H1 (cell line): ENCODE data around the gene RFX3. TPM values are rescaled to one million over a fixed set of nuclear protein-coding genes. Genes with fewer than 3 reads are reported as not detected.

ENCODE experiments used
- CTCF ChIA-PET: fragments of 300-600 bp; sonication (Branson Sonifier 250); formaldehyde crosslinking; loops from one replicate; lab custom pipeline; 2021; ENCODE audit not compliant: partially characterized antibody; lab: Charles Lee
- POLR2A ChIA-PET: fragments of 300-600 bp; sonication (Branson Sonifier 250); formaldehyde crosslinking; loops from one replicate; lab custom pipeline; 2021; ENCODE audit warnings: inconsistent platforms; ENCODE audit not compliant: partially characterized antibody; lab: Charles Lee
- DNase-seq, 2 experiments: peaks; one replicate each; pipeline versions ENCODE4 v3.0.0 to v3.0.0-alpha.2; 2010 to 2022; ENCODE audit warnings: low spot score in 2 of 2, low read depth in 1 of 2, mixed read lengths in 1 of 2
- FAIRE-seq: peaks from 2 replicates; lab custom pipeline; 2011; peaks lifted over from hg19 to GRCh38; lab: Jason Lieb, UNC
- H2AFZ ChIP-seq: 2 replicates; pipeline ENCODE4 v1.8.1; 2012; ENCODE audit warnings: low read length, inconsistent platforms
- H2AK5ac ChIP-seq: 2 replicates; pipeline ENCODE4 v1.6.1; 2013; ENCODE audit warnings: low read depth, low read length
- H2BK120ac ChIP-seq: replicated peaks from 2 replicates; pipeline ENCODE3; 2013; ENCODE audit warnings: low read depth, low read length, inconsistent platforms
- H2BK12ac ChIP-seq: 2 replicates; pipeline ENCODE4 v1.6.1; 2013; ENCODE audit warnings: low read depth, low read length
- H2BK15ac ChIP-seq: 2 replicates; pipeline ENCODE4 v1.6.1; 2013; ENCODE audit warnings: low read length
- H2BK20ac ChIP-seq: 2 replicates; pipeline ENCODE4 v1.6.1; 2013; ENCODE audit warnings: low read length
- H2BK5ac ChIP-seq: 2 replicates; pipeline ENCODE4 v1.6.1; 2013; ENCODE audit warnings: low read depth, low read length
- H3K14ac ChIP-seq: 2 replicates; pipeline ENCODE4 v1.6.1; 2013; ENCODE audit warnings: inconsistent platforms; ENCODE audit not compliant: insufficient read length
- H3K18ac ChIP-seq: 2 replicates; pipeline ENCODE4 v1.6.1; 2013; ENCODE audit warnings: low read length; ENCODE audit errors: extremely low read depth
- H3K23ac ChIP-seq: 2 replicates; pipeline ENCODE4 v1.6.1; 2013; ENCODE audit warnings: inconsistent platforms; ENCODE audit not compliant: insufficient read length
- H3K23me2 ChIP-seq: 2 replicates; pipeline ENCODE4 v1.6.1; 2013; ENCODE audit warnings: low read depth, low read length
- H3K27ac ChIP-seq: 2 replicates; pipeline ENCODE4 v1.6.1; 2011; ENCODE audit warnings: low read depth, low read length, inconsistent platforms
- H3K27me3 ChIP-seq, 4 experiments: replicated peaks in 1 of 4; 1 replicate in 1 of 4; 2 replicates in 3 of 4; pipeline versions ENCODE4 v1.6.1 to v1.8.1; 2011 to 2013; ENCODE audit warnings: low read length in 3 of 4, mild to moderate bottlenecking in 3 of 4, inconsistent platforms in 2 of 4, mixed read lengths in 2 of 4, moderate library complexity in 1 of 4; ENCODE audit not compliant: control insufficient read depth in 3 of 4, insufficient read depth in 3 of 4; ENCODE audit errors: extremely low read depth in 1 of 4
- H3K36me3 ChIP-seq, 4 experiments: 2 replicates each; pipeline versions ENCODE4 v1.6.1 to v1.8.1; 2011 to 2013; ENCODE audit warnings: mild to moderate bottlenecking in 4 of 4, low read length in 3 of 4, moderate library complexity in 2 of 4, control low read depth in 1 of 4, inconsistent platforms in 1 of 4; ENCODE audit not compliant: insufficient read depth in 4 of 4, control insufficient read depth in 2 of 4
- H3K4ac ChIP-seq: replicated peaks from 2 replicates; pipeline ENCODE3; 2013; ENCODE audit warnings: low read length, low read depth, mixed read lengths, inconsistent platforms; ENCODE audit not compliant: insufficient read length
- H3K4me1 ChIP-seq, 4 experiments: replicated peaks in 1 of 4; 1 replicate in 1 of 4; 2 replicates in 3 of 4; pipeline versions ENCODE4 v1.6.1 to v1.8.1; 2011 to 2013; ENCODE audit warnings: low read length in 3 of 4, inconsistent platforms in 2 of 4, mixed read lengths in 1 of 4; ENCODE audit not compliant: insufficient read depth in 4 of 4, control insufficient read depth in 3 of 4
- H3K4me2 ChIP-seq, 2 experiments: 2 replicates each; pipeline versions ENCODE4 v1.6.1 to v1.8.1; 2011 to 2013; ENCODE audit warnings: low read depth in 2 of 2, low read length in 2 of 2, control low read depth in 1 of 2, inconsistent platforms in 1 of 2, mild to moderate bottlenecking in 1 of 2; ENCODE audit not compliant: insufficient read depth in 1 of 2
- H3K4me3 ChIP-seq, 4 experiments: fragments of 200-600, 300-600 bp in 1 of 4; sonication (generic), shearing (Covaris generic), sonication (Bioruptor Twin) in 1 of 4; 2 replicates each; pipeline versions ENCODE4 v1.5.1 to v1.8.1; 2011 to 2016; ENCODE audit warnings: low read length in 4 of 4, low read depth in 3 of 4, control low read depth in 2 of 4, inconsistent platforms in 2 of 4, mild to moderate bottlenecking in 2 of 4, mixed read lengths in 1 of 4, moderate library complexity in 1 of 4; ENCODE audit not compliant: insufficient read depth in 2 of 4; ENCODE audit errors: extremely low read depth in 1 of 4
- H3K56ac ChIP-seq: replicated peaks from 2 replicates; pipeline ENCODE3; 2013; ENCODE audit warnings: low read depth, mild to moderate bottlenecking, mixed read lengths, low read length, inconsistent platforms; ENCODE audit not compliant: insufficient read length
- H3K79me1 ChIP-seq: 2 replicates; pipeline ENCODE4 v1.6.1; 2013; ENCODE audit warnings: low read depth, low read length, control low read depth
- H3K79me2 ChIP-seq, 2 experiments: 2 replicates each; pipeline versions ENCODE4 v1.6.1 to v1.8.1; 2012 to 2013; ENCODE audit warnings: low read length in 2 of 2, mild to moderate bottlenecking in 2 of 2, inconsistent platforms in 1 of 2; ENCODE audit not compliant: insufficient read depth in 2 of 2, control insufficient read depth in 1 of 2
- H3K9ac ChIP-seq, 4 experiments: replicated peaks in 1 of 4; 1 replicate in 1 of 4; 2 replicates in 3 of 4; pipeline versions ENCODE4 v1.6.1 to v1.8.1; 2011 to 2013; ENCODE audit warnings: low read depth in 3 of 4, low read length in 3 of 4, control low read depth in 2 of 4, mild to moderate bottlenecking in 2 of 4, moderate library complexity in 2 of 4, inconsistent platforms in 1 of 4; ENCODE audit errors: extremely low read depth in 1 of 4
- H3K9me3 ChIP-seq, 2 experiments: 2 replicates each; pipeline versions ENCODE4 v1.6.1 to v1.8.1; 2012 to 2013; ENCODE audit warnings: mild to moderate bottlenecking in 2 of 2, moderate library complexity in 2 of 2, control low read depth in 1 of 2, inconsistent platforms in 1 of 2, low read depth in 1 of 2, low read length in 1 of 2, mixed read lengths in 1 of 2; ENCODE audit not compliant: insufficient read depth in 2 of 2
- H4K20me1 ChIP-seq, 2 experiments: replicated peaks in 1 of 2; 2 replicates each; pipeline versions ENCODE3 to v1.8.1; 2011 to 2013; ENCODE audit warnings: inconsistent platforms in 2 of 2, low read length in 2 of 2, mild to moderate bottlenecking in 1 of 2; ENCODE audit not compliant: insufficient read depth in 2 of 2, control insufficient read depth in 1 of 2
- H4K5ac ChIP-seq: 2 replicates; pipeline ENCODE4 v1.6.1; 2013; ENCODE audit warnings: low read length, low read depth, mixed read lengths, inconsistent platforms; ENCODE audit not compliant: insufficient read length
- H4K8ac ChIP-seq: 2 replicates; pipeline ENCODE4 v1.8.0; 2013; ENCODE audit warnings: mild to moderate bottlenecking, moderate library complexity, low read length, inconsistent platforms; ENCODE audit not compliant: insufficient read depth; ENCODE audit errors: extremely low read depth
- H4K91ac ChIP-seq: replicated peaks from 2 replicates; pipeline ENCODE3; 2013; ENCODE audit warnings: low read length, mixed read lengths, inconsistent platforms; ENCODE audit not compliant: insufficient read length
- JUND ChIP-seq: IDR thresholded peaks from 2 replicates; pipeline ENCODE4 v1.6.1; 2011; ENCODE audit warnings: mild to moderate bottlenecking, improper control_type of control experiment, low read length
- TEAD4 ChIP-seq: IDR thresholded peaks from 2 replicates; pipeline ENCODE4 v1.6.1; 2012; ENCODE audit warnings: low read depth, low read length, inconsistent platforms, mixed read lengths
- WGBS, 2 experiments: shearing (Covaris generic) in 1 of 2; methylation state at CpG; one replicate each; pipeline versions ENCODE4 v1.1.6 to v1.1.7; 2013 to 2015; ENCODE audit warnings: low lambda C conversion rate in 2 of 2, mixed read lengths in 2 of 2, inconsistent platforms in 1 of 2, low coverage in 1 of 2, missing lambda C conversion rate in 1 of 2; ENCODE audit not compliant: insufficient replicate concordance in 2 of 2, insufficient coverage in 1 of 2, insufficient read length in 1 of 2; ENCODE audit errors: extremely low coverage in 1 of 2, missing lambda C conversion rate in 1 of 2; 5-methylcytosine and 5-hydroxymethylcytosine counted together
- polyA plus RNA-seq, 7 experiments: library from polyadenylated mRNA; depleted of rRNA in 3 of 7; stranded (reverse) in 5 of 7; unstranded in 2 of 7; fragments of >200 nt in 5 of 7; fragments of 200-250 nt in 2 of 7; gene quantifications; 1 replicate in 5 of 7; 2 replicates in 1 of 7; 4 replicates in 1 of 7; pipeline versions ENCODE4 v1.2.1 to v1.2.3, GENCODE V29; 2011 to 2013; ENCODE audit warnings: missing spikeins in 2 of 7, mixed read lengths in 2 of 7
- total RNA-seq: library from RNA; stranded (reverse); fragmentation: NEBNext Ultra II Directional; extraction: Animal tissue kit (Norgen Biotek cat#: 25700); gene quantifications from 2 replicates; pipeline ENCODE4 v1.2.1, GENCODE V29; 2021

The RFX3 gene
- total and polyA plus RNA-seq, 2 of the 8 experiments (the other 6 are each of a cell fraction or from before 2014, with no cell fraction given) = 4.9 to 22.6 TPM

- no peaks in the 10 kb centered on the region for H3K36me3 ChIP-seq
- H3K4ac ChIP-seq = no peak overlapping the region
- no peaks in the 10 kb centered on the region for H4K20me1 ChIP-seq
- no peak overlapping the region for H4K8ac ChIP-seq
- ChIA-PET CTCF (interaction anchor here (0.7 to 2.0 kb wide), 4 partner anchors 24 to 678 kb away, joined by 3 to 6 read pairs (median 4); no protein-coding TSS in a partner anchor), POLR2A (no interaction called here)
- no peak for FAIRE-seq
- no peaks in the 10 kb centered on the region for H3K23me2 ChIP-seq
- no peak overlapping the region for H3K4me3 ChIP-seq
- no peak overlapping the region for H4K5ac ChIP-seq
- no peak overlapping the region for H3K18ac ChIP-seq
- no peak overlapping the region for H3K27ac ChIP-seq
- no peak overlapping the region for H2AFZ ChIP-seq
- H3K23ac ChIP-seq = no peak overlapping the region
- H2AK5ac ChIP-seq = no peak overlapping the region
- no peak overlapping the region for H3K14ac ChIP-seq
- no peak overlapping the region for H3K9ac ChIP-seq
- TF ChIP-seq JUND (no peak), TEAD4 (no peak)
- no peaks in the 10 kb centered on the region for H3K9me3 ChIP-seq
- no peak overlapping the region for H2BK12ac ChIP-seq
- no peak overlapping the region for H2BK15ac ChIP-seq
- H3K79me2 ChIP-seq = no peaks in the 10 kb centered on the region
- H2BK120ac ChIP-seq = no peak overlapping the region
- H3K56ac ChIP-seq = no peak overlapping the region
- no peaks in the 10 kb centered on the region for H3K27me3 ChIP-seq
- 96% methylated on average over 1 of the region's 1 CpG; no CpG with 5 or more reads in 1 of the 2 experiments for WGBS, 2 experiments
- no peak overlapping the region for H2BK20ac ChIP-seq
- no peak overlapping the region for H3K4me2 ChIP-seq
- H3K4me1 ChIP-seq = peaks cover 0 to 2% (median 0%) of the 10 kb centered on the region in 4 experiments; a peak in 1 of 7 replicates
- H4K91ac ChIP-seq = no peak overlapping the region
- H3K79me1 ChIP-seq = no peaks in the 10 kb centered on the region
- no peak overlapping the region for H2BK5ac ChIP-seq
- DNase-seq = no peak
Observed at GRCh38 chr9:3205421-3206095, 320.2 kb downstream of the RFX3 start.
